ENCODE results near the gene PTMS. TPM values are rescaled to one million over a fixed set of nuclear protein-coding genes. Genes with fewer than 3 reads are reported as not detected.
A peak's percentile ranks its signal among the peaks of the same experiment; 100 is the strongest.
"Not testable (repeated sequence)": the region's sequence is repeated elsewhere in the genome, so short reads cannot be mapped to it uniquely, and the experiment has no call there.

Gene PTMS
- 152 TPM for total RNA-seq
- long read RNA-seq, transcript PTMS-207 (5 exons, 1,150 nt), result major isoform, 33 of 47 reads
- long read RNA-seq, partial matches to known transcripts, result 7 of 47 reads
- long read RNA-seq, other reads (novel, unspliced or antisense), result 7 of 47 reads

GRCh38 chr12:6765634-6766581, at the start of gene PTMS:
Gene PTMS (plus strand): TSS chr12:6766363. CDS start chr12:6766706, 343 bp downstream.
- peak; percentile 89 for DNase-seq (ENCODE audit: missing footprints)
- intact Hi-C loops (cut with DNase I), result loop anchor here (1.0 kb wide), 1 partner anchor 13 kb away; the partner anchor contains the start of gene MLF2
- ATAC-seq, result peak; percentile 64

- DNase-seq (ENCODE audit: missing footprints), result no peak
- intact Hi-C loops (cut with DNase I), result no loop called here
- ATAC-seq, result no peak
Measured at GRCh38 chr12:6716874-6717437, 49.2 kb upstream of the PTMS start.

GRCh38 chr12:6722863-6723262, 43.3 kb upstream of the PTMS start:
- DNase-seq (ENCODE audit: missing footprints), result no peak
- no peak for ATAC-seq
- intact Hi-C loops (cut with DNase I), result loop anchor here (10.0 kb wide), 1 partner anchor 58 kb away; the partner anchor contains the start of gene ING4

- ATAC-seq (peak; percentile 99), DNase-seq (ENCODE audit: missing footprints) (peak; percentile 99)
- intact Hi-C loops (cut with DNase I), result loop anchor here (2.0 to 10.0 kb wide), 2 partner anchors 35 to 59 kb away; partner anchors contain the start of genes ING4 and ZNF384
Measured at GRCh38 chr12:6723607-6724408, 42.4 kb upstream of the PTMS start, which contains the start of gene COPS7A. Gene COPS7A (plus strand): TSS chr12:6724046. CDS start chr12:6724657, 611 bp downstream.

GRCh38 chr12:6724409-6724797, 41.8 kb upstream of the PTMS start:
- DNase-seq (ENCODE audit: missing footprints), result no peak
- intact Hi-C loops (cut with DNase I), result loop anchor here (2.0 to 10.0 kb wide), 2 partner anchors 36 to 60 kb away; partner anchors contain the start of genes ING4 and ZNF384

GRCh38 chr12:6725350-6725749, 40.8 kb upstream of the PTMS start:
- intact Hi-C loops (cut with DNase I), result loop anchor here (2.0 to 10.0 kb wide), 2 partner anchors 37 to 61 kb away; partner anchors contain the start of genes ING4 and ZNF384
- ATAC-seq, result no peak
- DNase-seq (ENCODE audit: missing footprints), result no peak

More at GRCh38 chr12:6724409-6724797, 41.8 kb upstream of the PTMS start:
- peak; percentile 8 for ATAC-seq

- intact Hi-C loops (cut with DNase I), result loop anchor here (10.0 kb wide), 1 partner anchor 64 kb away; the partner anchor contains the start of gene ING4
- DNase-seq (ENCODE audit: missing footprints) (no peak), ATAC-seq (no peak)
Measured at GRCh38 chr12:6729186-6729585, 37.0 kb upstream of the PTMS start.

- ATAC-seq (no peak), DNase-seq (ENCODE audit: missing footprints) (no peak)
- intact Hi-C loops (cut with DNase I), result no loop called here
Measured at GRCh38 chr12:6730169-6730568, 36.0 kb upstream of the PTMS start.

GRCh38 chr12:6734506-6735387, 31.4 kb upstream of the PTMS start:
- DNase-seq (ENCODE audit: missing footprints), result no peak
- intact Hi-C loops (cut with DNase I), result loop anchor here (2.0 kb wide), 3 partner anchors 18 to 90 kb away; partner anchors contain the start of gene MLF2
- no peak for ATAC-seq

GRCh38 chr12:6735448-6736191, 30.5 kb upstream of the PTMS start:
- peak; percentile 82 for DNase-seq (ENCODE audit: missing footprints)
- ATAC-seq, result peak; percentile 80
- intact Hi-C loops (cut with DNase I), result loop anchor here (2.0 kb wide), 3 partner anchors 17 to 89 kb away; partner anchors contain the start of gene MLF2

- intact Hi-C loops (cut with DNase I), result no loop called here
Measured at GRCh38 chr12:6736754-6737153, 29.4 kb upstream of the PTMS start.

GRCh38 chr12:6742080-6742479, 24.1 kb upstream of the PTMS start:
- ATAC-seq; intact Hi-C loops (cut with DNase I); DNase-seq (ENCODE audit: missing footprints): not testable (repeated sequence)

More at GRCh38 chr12:6736754-6737153, 29.4 kb upstream of the PTMS start:
- ATAC-seq (no peak), DNase-seq (ENCODE audit: missing footprints) (no peak)

GRCh38 chr12:6742834-6743233, 23.3 kb upstream of the PTMS start:
- intact Hi-C loops (cut with DNase I), result no loop called here

GRCh38 chr12:6743300-6743699, 22.9 kb upstream of the PTMS start:
- ATAC-seq; DNase-seq (ENCODE audit: missing footprints); intact Hi-C loops (cut with DNase I): not testable (repeated sequence)

More at GRCh38 chr12:6742834-6743233, 23.3 kb upstream of the PTMS start:
- ATAC-seq (no peak), DNase-seq (ENCODE audit: missing footprints) (no peak)

- DNase-seq (ENCODE audit: missing footprints), result no peak
- intact Hi-C loops (cut with DNase I), result no loop called here
- ATAC-seq, result peak; percentile 32
Measured at GRCh38 chr12:6745741-6746525, 20.2 kb upstream of the PTMS start.

GRCh38 chr12:6747216-6747615, 18.9 kb upstream of the PTMS start:
- intact Hi-C loops (cut with DNase I), result no loop called here
- DNase-seq (ENCODE audit: missing footprints) (no peak), ATAC-seq (no peak)
